ENCODE measurements around the gene OASL.

OASL gene

GRCh38 chr12:121004253-121004815 lies 34.7 kb downstream of the OASL start:
- TF ChIP-seq POLR2AphosphoS5 (IDR thresholded peaks at IDR 0.05; ENCODE audit: low read depth, low read length) = no peak
- TF ChIP-seq SIN3A (IDR thresholded peaks at IDR 0.05; ENCODE audit: borderline replicate concordance, insufficient read depth, low read length) = no peak
- no peak for TF ChIP-seq REST (IDR thresholded peaks at IDR 0.05; ENCODE audit: insufficient read depth in 1 of 2, low read depth in 2 of 2, low read length in 2 of 2)
- TF ChIP-seq FOXP2 (optimal IDR thresholded peaks at IDR 0.05; ENCODE audit: borderline replicate concordance, extremely low read depth, extremely low read length, insufficient read depth) = no peak
- no peak for TF ChIP-seq TAF1 (IDR thresholded peaks at IDR 0.05; ENCODE audit: borderline replicate concordance, insufficient read depth, low read length)

- no peak for TF ChIP-seq POLR2AphosphoS5 (IDR thresholded peaks at IDR 0.05; ENCODE audit: low read depth, low read length)
- no peak for TF ChIP-seq REST (IDR thresholded peaks at IDR 0.05; ENCODE audit: insufficient read depth in 1 of 2, low read depth in 2 of 2, low read length in 2 of 2)
- no peak for TF ChIP-seq FOXP2 (optimal IDR thresholded peaks at IDR 0.05; ENCODE audit: borderline replicate concordance, extremely low read depth, extremely low read length, insufficient read depth)
- TF ChIP-seq SIN3A (IDR thresholded peaks at IDR 0.05; ENCODE audit: borderline replicate concordance, insufficient read depth, low read length) = no peak
- TF ChIP-seq TAF1 (IDR thresholded peaks at IDR 0.05; ENCODE audit: borderline replicate concordance, insufficient read depth, low read length) = no peak
Measured at GRCh38 chr12:121003650-121004049, 35.4 kb downstream of the OASL start.

GRCh38 chr12:121001841-121002483 lies 37.1 kb downstream of the OASL start:
- no peak for TF ChIP-seq SIN3A (IDR thresholded peaks at IDR 0.05; ENCODE audit: borderline replicate concordance, insufficient read depth, low read length)
- TF ChIP-seq REST (IDR thresholded peaks at IDR 0.05; ENCODE audit: insufficient read depth in 1 of 2, low read depth in 2 of 2, low read length in 2 of 2) = no peak
- TF ChIP-seq TAF1 (IDR thresholded peaks at IDR 0.05; ENCODE audit: borderline replicate concordance, insufficient read depth, low read length) = no peak
- TF ChIP-seq FOXP2 (optimal IDR thresholded peaks at IDR 0.05; ENCODE audit: borderline replicate concordance, extremely low read depth, extremely low read length, insufficient read depth) = no peak

GRCh38 chr12:121001060-121001459 lies 38.0 kb downstream of the OASL start:
- TF ChIP-seq FOXP2 (optimal IDR thresholded peaks at IDR 0.05; ENCODE audit: borderline replicate concordance, extremely low read depth, extremely low read length, insufficient read depth) = no peak
- no peak for TF ChIP-seq SIN3A (IDR thresholded peaks at IDR 0.05; ENCODE audit: borderline replicate concordance, insufficient read depth, low read length)
- no peak for TF ChIP-seq REST (IDR thresholded peaks at IDR 0.05; ENCODE audit: insufficient read depth in 1 of 2, low read depth in 2 of 2, low read length in 2 of 2)
- TF ChIP-seq TAF1 (IDR thresholded peaks at IDR 0.05; ENCODE audit: borderline replicate concordance, insufficient read depth, low read length) = no peak
- no peak for TF ChIP-seq POLR2AphosphoS5 (IDR thresholded peaks at IDR 0.05; ENCODE audit: low read depth, low read length)

Measured in PFSK-1 (cell line).